H9 (cell line): ENCODE data around the gene TMEM236. TPM values are rescaled to one million over a fixed set of nuclear protein-coding genes. Genes with fewer than 3 reads are reported as not detected.

ENCODE experiments used
- DNase-seq: peaks from one replicate; pipeline ENCODE4 v3.0.0-alpha.2; 2017
- H2AFZ ChIP-seq: one replicate; pipeline ENCODE4 v1.6.1; 2013; ENCODE audit warnings: mild to moderate bottlenecking, low read length, control low read depth, moderate library complexity
- H2AK5ac ChIP-seq: 2 replicates; pipeline ENCODE4 v1.6.1; 2013; ENCODE audit warnings: low read length, control low read depth, mixed read lengths; ENCODE audit not compliant: insufficient read length
- H2BK120ac ChIP-seq: one replicate; pipeline ENCODE4 v1.6.1; 2013; ENCODE audit warnings: low read depth, mild to moderate bottlenecking, low read length, control low read depth, inconsistent platforms; ENCODE audit not compliant: poor library complexity, severe bottlenecking
- H2BK12ac ChIP-seq: 2 replicates; pipeline ENCODE4 v1.6.1; 2013; ENCODE audit warnings: low read length, control low read depth, mixed read lengths, low read depth; ENCODE audit not compliant: insufficient read length
- H2BK15ac ChIP-seq: 2 replicates; pipeline ENCODE4 v1.6.1; 2013; ENCODE audit warnings: low read depth, low read length, control low read depth
- H2BK20ac ChIP-seq: one replicate; pipeline ENCODE4 v1.6.1; 2013; ENCODE audit warnings: low read depth, mild to moderate bottlenecking, low read length, control low read depth, inconsistent platforms; ENCODE audit not compliant: poor library complexity, severe bottlenecking
- H2BK5ac ChIP-seq: 2 replicates; pipeline ENCODE4 v1.6.1; 2013; ENCODE audit warnings: low read length, control low read depth, mixed read lengths; ENCODE audit not compliant: insufficient read length
- H3K14ac ChIP-seq: 2 replicates; pipeline ENCODE4 v1.6.1; 2013; ENCODE audit warnings: low read length, control low read depth; ENCODE audit not compliant: insufficient read depth
- H3K18ac ChIP-seq: 2 replicates; pipeline ENCODE4 v1.6.1; 2013; ENCODE audit warnings: low read depth, mild to moderate bottlenecking, mixed read lengths, low read length, control low read depth; ENCODE audit not compliant: insufficient read length
- H3K23ac ChIP-seq: 2 replicates; pipeline ENCODE4 v1.6.1; 2013; ENCODE audit warnings: low read length, control low read depth, mixed read lengths, low read depth; ENCODE audit not compliant: insufficient read length
- H3K23me2 ChIP-seq: 2 replicates; pipeline ENCODE4 v1.6.1; 2013; ENCODE audit warnings: low read depth, mild to moderate bottlenecking, mixed read lengths, low read length, control low read depth; ENCODE audit not compliant: insufficient read length, poor library complexity, severe bottlenecking
- H3K27ac ChIP-seq: 2 replicates; pipeline ENCODE4 v1.5.1; 2013; ENCODE audit warnings: low read length, control low read depth, mixed read lengths, low read depth; ENCODE audit not compliant: insufficient read length
- H3K27me3 ChIP-seq: 2 replicates; pipeline ENCODE4 v1.6.1; 2013; ENCODE audit warnings: low read length, control low read depth, inconsistent platforms; ENCODE audit not compliant: insufficient read depth
- H3K4ac ChIP-seq: 2 replicates; pipeline ENCODE4 v1.6.1; 2013; ENCODE audit warnings: low read depth, mild to moderate bottlenecking, control low read depth, inconsistent platforms, low read length, moderate library complexity
- H3K4me1 ChIP-seq: 2 replicates; pipeline ENCODE4 v1.6.1; 2013; ENCODE audit warnings: low read length, control low read depth, inconsistent platforms; ENCODE audit not compliant: insufficient read depth
- H3K4me2 ChIP-seq: 2 replicates; pipeline ENCODE4 v1.6.1; 2013; ENCODE audit warnings: low read length, control low read depth, mixed read lengths; ENCODE audit not compliant: insufficient read length, insufficient read depth
- H3K56ac ChIP-seq: 2 replicates; pipeline ENCODE4 v1.6.1; 2013; ENCODE audit warnings: low read depth, mild to moderate bottlenecking, mixed read lengths, low read length, control low read depth; ENCODE audit not compliant: insufficient read length
- H3K79me1 ChIP-seq: 2 replicates; pipeline ENCODE4 v1.6.1; 2013; ENCODE audit warnings: low read depth, mild to moderate bottlenecking, moderate library complexity, low read length, control low read depth, inconsistent platforms; ENCODE audit not compliant: insufficient read depth, poor library complexity, severe bottlenecking
- H3K79me2 ChIP-seq: 2 replicates; pipeline ENCODE4 v1.6.1; 2013; ENCODE audit warnings: low read length, control low read depth, inconsistent platforms; ENCODE audit not compliant: insufficient read depth
- H3K9ac ChIP-seq: 2 replicates; pipeline ENCODE4 v1.6.1; 2013; ENCODE audit warnings: low read length, control low read depth, mixed read lengths; ENCODE audit not compliant: insufficient read length; ENCODE audit errors: extremely low read depth
- H3K9me3 ChIP-seq: one replicate; pipeline ENCODE4 v1.6.1; 2013; ENCODE audit warnings: low read depth, low read length, inconsistent platforms; ENCODE audit not compliant: control insufficient read depth
- H3T11ph ChIP-seq: one replicate; pipeline ENCODE4 v1.6.1; 2013; ENCODE audit warnings: mild to moderate bottlenecking, low read length, control low read depth, inconsistent platforms
- H4K20me1 ChIP-seq: one replicate; pipeline ENCODE4 v1.6.1; 2013; ENCODE audit not compliant: control insufficient read depth, insufficient read length, insufficient read depth
- H4K5ac ChIP-seq: 2 replicates; pipeline ENCODE4 v1.6.1; 2013; ENCODE audit warnings: low read depth, mild to moderate bottlenecking, mixed read lengths, low read length, control low read depth; ENCODE audit not compliant: insufficient read length
- H4K8ac ChIP-seq: replicated peaks from 2 replicates; pipeline ENCODE4 v1.6.1; 2013; ENCODE audit warnings: low read length, control low read depth, mixed read lengths, low read depth; ENCODE audit not compliant: insufficient read length
- H4K91ac ChIP-seq: 2 replicates; pipeline ENCODE4 v1.6.1; 2013; ENCODE audit warnings: low read depth, mild to moderate bottlenecking, moderate library complexity, mixed read lengths, low read length, control low read depth; ENCODE audit not compliant: insufficient read length
- H3K27ac Mint-ChIP-seq, 3 experiments: 2 replicates in 2 of 3; 3 replicates in 1 of 3; pipeline ENCODE4 v1.8.0; 2020 to 2021; ENCODE audit warnings: mixed read lengths in 3 of 3, mild to moderate bottlenecking in 1 of 3, moderate library complexity in 1 of 3
- H3K27me3 Mint-ChIP-seq: 2 replicates; pipeline ENCODE4 v1.8.0; 2021; ENCODE audit warnings: low read depth, mild to moderate bottlenecking, moderate library complexity, mixed read lengths
- H3K36me3 Mint-ChIP-seq, 3 experiments: 2 replicates in 2 of 3; 3 replicates in 1 of 3; pipeline ENCODE4 v1.8.0; 2020 to 2021; ENCODE audit warnings: low read depth in 3 of 3, mixed read lengths in 3 of 3; ENCODE audit not compliant: insufficient read depth in 1 of 3
- H3K4me1 Mint-ChIP-seq, 2 experiments: 2 replicates each; pipeline ENCODE4 v1.8.0; 2020; ENCODE audit warnings: mixed read lengths in 2 of 2
- H3K4me3 Mint-ChIP-seq, 2 experiments: 2 replicates in 1 of 2; 3 replicates in 1 of 2; pipeline ENCODE4 v1.8.0; 2020 to 2021; ENCODE audit warnings: mild to moderate bottlenecking in 2 of 2, mixed read lengths in 2 of 2, moderate library complexity in 1 of 2
- H3K9me3 Mint-ChIP-seq, 2 experiments: 2 replicates in 1 of 2; 3 replicates in 1 of 2; pipeline ENCODE4 v1.8.0; 2020; ENCODE audit warnings: mild to moderate bottlenecking in 2 of 2, mixed read lengths in 2 of 2, moderate library complexity in 1 of 2
- CTCF ChIP-seq: fragments of 200-600 bp; sonication (generic); conservative IDR thresholded peaks from 3 replicates; pipeline ENCODE4 v1.8.0; 2021; ENCODE audit warnings: antibody characterized with exemption, mild to moderate bottlenecking
- WGBS: extraction: QIAGEN DNeasy Blood & Tissue Kit; methylation state at CpG from one replicate; pipeline ENCODE4 v1.1.7; 2013; ENCODE audit warnings: missing lambda C conversion rate, low lambda C conversion rate, mixed read lengths; ENCODE audit not compliant: insufficient read length; ENCODE audit errors: extremely low coverage; 5-methylcytosine and 5-hydroxymethylcytosine counted together
- total RNA-seq: library from RNA; stranded (reverse); gene quantifications from 2 replicates; pipeline ENCODE4 v1.2.1, GENCODE V29; 2021

TMEM236 gene
- total RNA-seq, 1 experiment from 2014 or later, result not detected

DNA sequence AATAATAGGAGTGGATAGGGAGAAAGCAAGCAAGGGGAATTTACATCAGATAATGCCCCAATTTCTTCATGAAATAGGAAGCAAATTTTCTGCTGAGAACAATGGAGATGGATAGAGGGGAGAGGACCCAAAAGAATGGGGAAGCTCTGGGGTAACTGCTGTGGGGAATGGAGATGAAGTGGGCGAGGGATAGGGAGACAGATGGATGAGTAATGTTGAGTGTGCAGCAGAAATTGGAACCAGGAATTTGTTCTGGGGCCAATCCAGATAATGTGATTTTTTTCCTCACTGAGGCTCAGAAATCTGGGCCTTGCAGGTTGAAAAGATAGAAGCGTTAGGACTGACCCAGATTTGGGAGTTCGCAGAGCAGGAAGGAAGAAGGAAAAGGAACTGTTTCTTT is 32.7 kb downstream of the TMEM236 start:
- no peak overlapping the region for H4K5ac ChIP-seq
- no peaks in the 10 kb centered on the region for H3K27me3 ChIP-seq
- no peak overlapping the region for H3K9ac ChIP-seq
- no peak overlapping the region for H3K18ac ChIP-seq
- H2BK5ac ChIP-seq, result no peak overlapping the region
- no peak overlapping the region for H2BK120ac ChIP-seq
- H3T11ph ChIP-seq, result no peak overlapping the region
- no peaks in the 10 kb centered on the region for H3K79me2 ChIP-seq
- H3K14ac ChIP-seq, result no peak overlapping the region
- Mint-ChIP-seq H3K4me3 (no peak overlapping the region), H3K4me1 (peaks cover 5 to 6% of the 10 kb centered on the region in 2 experiments), H3K9me3 (no peaks in the 10 kb centered on the region), H3K36me3 (no peaks in the 10 kb centered on the region), H3K27me3 (no peaks in the 10 kb centered on the region), H3K27ac (no peak overlapping the region)
- H2AFZ ChIP-seq, result no peak overlapping the region
- H3K79me1 ChIP-seq, result no peaks in the 10 kb centered on the region
- H4K20me1 ChIP-seq, result no peaks in the 10 kb centered on the region
- H3K4me2 ChIP-seq, result no peak overlapping the region
- H3K27ac ChIP-seq, result no peak overlapping the region
- DNase-seq, result no peak
- no peak overlapping the region for H2BK12ac ChIP-seq
- H3K4me1 ChIP-seq, result no peaks in the 10 kb centered on the region
- H3K23me2 ChIP-seq, result no peaks in the 10 kb centered on the region
- WGBS, result no CpG with 5 or more reads among the region's 3 CpGs
- no peak overlapping the region for H4K91ac ChIP-seq
- no peak overlapping the region for H3K56ac ChIP-seq
- H3K23ac ChIP-seq, result no peak overlapping the region
- no peak overlapping the region for H2BK15ac ChIP-seq
- H2BK20ac ChIP-seq, result no peak overlapping the region
- no peak overlapping the region for H3K4ac ChIP-seq
- no peak for TF ChIP-seq CTCF
- H2AK5ac ChIP-seq, result no peak overlapping the region
- H4K8ac ChIP-seq, result no peak overlapping the region
- no peaks in the 10 kb centered on the region for H3K9me3 ChIP-seq
